ENCODE measurements around the gene HK1. TPM values are rescaled to one million over a fixed set of nuclear protein-coding genes. Genes with fewer than 3 reads are reported as not detected.

The HK1 gene
- total RNA-seq, 1 experiment from 2014 or later, result 219 TPM

DNA sequence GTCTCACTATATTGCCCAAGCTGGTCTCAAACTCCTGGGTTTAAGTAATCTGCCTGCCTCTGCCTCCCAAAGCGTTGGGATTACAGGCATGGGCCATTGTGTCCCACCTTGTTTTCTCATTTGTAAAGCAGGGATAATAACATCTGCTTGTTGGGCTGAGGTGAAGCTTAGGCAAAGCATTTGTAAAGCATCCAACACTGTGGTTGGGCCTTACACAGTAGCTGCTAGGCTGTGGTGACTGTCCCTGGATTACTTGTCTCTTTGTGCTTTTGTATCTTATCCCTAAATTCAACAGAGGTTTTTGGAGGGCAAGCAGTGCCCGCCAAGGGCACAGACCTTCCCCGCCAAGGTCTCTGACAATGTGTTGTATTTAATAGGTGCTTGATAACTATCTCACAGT lies 43.8 kb upstream of the HK1 start:
- DNase-seq (ENCODE audit: low spot score), result no peak
- ChIA-PET CTCF (interaction anchor here (0.8 kb wide), 1 partner anchor 78 kb away, joined by 3 read pairs; no protein-coding TSS in a partner anchor), POLR2A (interaction anchor here (0.6 kb wide), 1 partner anchor 91 kb away, joined by 3 read pairs; no protein-coding TSS in a partner anchor)
- ATAC-seq, result no peak
- Mint-ChIP-seq H3K4me3 (no peak overlapping the region), H3K36me3 (no peaks in the 10 kb centered on the region), H3K9me3 (no peaks in the 10 kb centered on the region), H3K27me3 (ENCODE audit: low read depth) (no peaks in the 10 kb centered on the region; the same call in 1 of the 2 replicates), H3K4me1 (peaks cover 31% of the 10 kb centered on the region), H3K27ac (no peak overlapping the region)
- TF ChIP-seq CREB1 (CRISPR knock-in tag; IDR thresholded peaks at IDR 0.05) (no peak), RELA (CRISPR knock-in tag; IDR thresholded peaks at IDR 0.05; ENCODE audit: borderline replicate concordance) (no peak), OVOL2 (CRISPR knock-in tag; IDR thresholded peaks at IDR 0.05; ENCODE audit: borderline replicate concordance) (no peak), NR1H2 (CRISPR knock-in tag; IDR thresholded peaks at IDR 0.05) (no peak), TP53 (CRISPR knock-in tag; IDR thresholded peaks at IDR 0.05) (no peak), RORB (CRISPR knock-in tag; IDR thresholded peaks at IDR 0.05) (no peak), ZNF317 (CRISPR knock-in tag; IDR thresholded peaks at IDR 0.05; ENCODE audit: borderline replicate concordance, low read depth) (no peak)
- TF ChIP-seq, protein P1, sequence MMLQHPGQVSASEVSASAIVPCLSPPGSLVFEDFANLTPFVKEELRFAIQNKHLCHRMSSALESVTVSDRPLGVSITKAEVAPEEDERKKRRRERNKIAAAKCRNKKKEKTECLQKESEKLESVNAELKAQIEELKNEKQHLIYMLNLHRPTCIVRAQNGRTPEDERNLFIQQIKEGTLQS (CRISPR knock-in tag; conservative IDR thresholded peaks at IDR 0.05), result no peak
- TF ChIP-seq, protein P2, sequence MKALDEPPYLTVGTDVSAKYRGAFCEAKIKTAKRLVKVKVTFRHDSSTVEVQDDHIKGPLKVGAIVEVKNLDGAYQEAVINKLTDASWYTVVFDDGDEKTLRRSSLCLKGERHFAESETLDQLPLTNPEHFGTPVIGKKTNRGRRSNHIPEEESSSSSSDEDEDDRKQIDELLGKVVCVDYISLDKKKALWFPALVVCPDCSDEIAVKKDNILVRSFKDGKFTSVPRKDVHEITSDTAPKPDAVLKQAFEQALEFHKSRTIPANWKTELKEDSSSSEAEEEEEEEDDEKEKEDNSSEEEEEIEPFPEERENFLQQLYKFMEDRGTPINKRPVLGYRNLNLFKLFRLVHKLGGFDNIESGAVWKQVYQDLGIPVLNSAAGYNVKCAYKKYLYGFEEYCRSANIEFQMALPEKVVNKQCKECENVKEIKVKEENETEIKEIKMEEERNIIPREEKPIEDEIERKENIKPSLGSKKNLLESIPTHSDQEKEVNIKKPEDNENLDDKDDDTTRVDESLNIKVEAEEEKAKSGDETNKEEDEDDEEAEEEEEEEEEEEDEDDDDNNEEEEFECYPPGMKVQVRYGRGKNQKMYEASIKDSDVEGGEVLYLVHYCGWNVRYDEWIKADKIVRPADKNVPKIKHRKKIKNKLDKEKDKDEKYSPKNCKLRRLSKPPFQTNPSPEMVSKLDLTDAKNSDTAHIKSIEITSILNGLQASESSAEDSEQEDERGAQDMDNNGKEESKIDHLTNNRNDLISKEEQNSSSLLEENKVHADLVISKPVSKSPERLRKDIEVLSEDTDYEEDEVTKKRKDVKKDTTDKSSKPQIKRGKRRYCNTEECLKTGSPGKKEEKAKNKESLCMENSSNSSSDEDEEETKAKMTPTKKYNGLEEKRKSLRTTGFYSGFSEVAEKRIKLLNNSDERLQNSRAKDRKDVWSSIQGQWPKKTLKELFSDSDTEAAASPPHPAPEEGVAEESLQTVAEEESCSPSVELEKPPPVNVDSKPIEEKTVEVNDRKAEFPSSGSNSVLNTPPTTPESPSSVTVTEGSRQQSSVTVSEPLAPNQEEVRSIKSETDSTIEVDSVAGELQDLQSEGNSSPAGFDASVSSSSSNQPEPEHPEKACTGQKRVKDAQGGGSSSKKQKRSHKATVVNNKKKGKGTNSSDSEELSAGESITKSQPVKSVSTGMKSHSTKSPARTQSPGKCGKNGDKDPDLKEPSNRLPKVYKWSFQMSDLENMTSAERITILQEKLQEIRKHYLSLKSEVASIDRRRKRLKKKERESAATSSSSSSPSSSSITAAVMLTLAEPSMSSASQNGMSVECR (CRISPR knock-in tag; IDR thresholded peaks at IDR 0.05; ENCODE audit: borderline replicate concordance), result no peak
- TF ChIP-seq, protein P3, sequence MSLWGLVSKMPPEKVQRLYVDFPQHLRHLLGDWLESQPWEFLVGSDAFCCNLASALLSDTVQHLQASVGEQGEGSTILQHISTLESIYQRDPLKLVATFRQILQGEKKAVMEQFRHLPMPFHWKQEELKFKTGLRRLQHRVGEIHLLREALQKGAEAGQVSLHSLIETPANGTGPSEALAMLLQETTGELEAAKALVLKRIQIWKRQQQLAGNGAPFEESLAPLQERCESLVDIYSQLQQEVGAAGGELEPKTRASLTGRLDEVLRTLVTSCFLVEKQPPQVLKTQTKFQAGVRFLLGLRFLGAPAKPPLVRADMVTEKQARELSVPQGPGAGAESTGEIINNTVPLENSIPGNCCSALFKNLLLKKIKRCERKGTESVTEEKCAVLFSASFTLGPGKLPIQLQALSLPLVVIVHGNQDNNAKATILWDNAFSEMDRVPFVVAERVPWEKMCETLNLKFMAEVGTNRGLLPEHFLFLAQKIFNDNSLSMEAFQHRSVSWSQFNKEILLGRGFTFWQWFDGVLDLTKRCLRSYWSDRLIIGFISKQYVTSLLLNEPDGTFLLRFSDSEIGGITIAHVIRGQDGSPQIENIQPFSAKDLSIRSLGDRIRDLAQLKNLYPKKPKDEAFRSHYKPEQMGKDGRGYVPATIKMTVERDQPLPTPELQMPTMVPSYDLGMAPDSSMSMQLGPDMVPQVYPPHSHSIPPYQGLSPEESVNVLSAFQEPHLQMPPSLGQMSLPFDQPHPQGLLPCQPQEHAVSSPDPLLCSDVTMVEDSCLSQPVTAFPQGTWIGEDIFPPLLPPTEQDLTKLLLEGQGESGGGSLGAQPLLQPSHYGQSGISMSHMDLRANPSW (CRISPR knock-in tag; conservative IDR thresholded peaks at IDR 0.05; ENCODE audit: low read depth), result no peak
- TF ChIP-seq, protein P4, sequence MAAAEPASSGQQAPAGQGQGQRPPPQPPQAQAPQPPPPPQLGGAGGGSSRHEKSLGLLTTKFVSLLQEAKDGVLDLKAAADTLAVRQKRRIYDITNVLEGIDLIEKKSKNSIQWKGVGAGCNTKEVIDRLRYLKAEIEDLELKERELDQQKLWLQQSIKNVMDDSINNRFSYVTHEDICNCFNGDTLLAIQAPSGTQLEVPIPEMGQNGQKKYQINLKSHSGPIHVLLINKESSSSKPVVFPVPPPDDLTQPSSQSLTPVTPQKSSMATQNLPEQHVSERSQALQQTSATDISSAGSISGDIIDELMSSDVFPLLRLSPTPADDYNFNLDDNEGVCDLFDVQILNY (CRISPR knock-in tag; IDR thresholded peaks at IDR 0.05), result no peak

DNA sequence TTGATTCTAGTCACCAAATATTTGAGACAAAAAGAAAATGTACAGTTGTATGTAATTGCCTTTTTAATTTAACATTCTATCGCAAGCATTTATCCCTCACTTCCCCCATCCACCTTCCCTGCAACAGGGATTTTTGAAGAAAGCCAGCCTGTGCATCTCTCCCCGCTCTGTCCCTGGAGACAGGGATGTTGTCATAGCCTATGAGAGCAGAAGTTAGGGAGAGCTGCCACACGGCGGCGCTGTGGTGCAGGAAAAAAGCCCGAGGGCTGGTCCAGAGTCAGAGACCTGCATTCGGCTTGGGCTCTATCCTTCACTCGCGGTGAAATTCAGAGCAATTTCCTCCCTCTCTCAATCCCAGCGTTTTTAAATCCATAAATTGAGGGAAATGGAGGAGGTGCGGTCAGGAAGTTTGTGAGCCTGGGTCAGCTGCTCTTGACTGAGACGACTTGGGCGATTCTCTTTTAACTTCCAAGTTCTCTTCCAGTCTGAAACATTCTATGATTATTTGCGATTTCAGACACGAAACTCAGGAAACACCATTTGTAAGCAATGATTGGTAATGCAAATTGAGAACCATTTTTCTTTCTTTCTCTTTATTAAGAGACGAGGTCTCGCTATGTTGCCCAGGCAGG lies 40.7 kb upstream of the HK1 start:
- DNase-seq (ENCODE audit: low spot score), result peak; percentile 94
- H3K36me3 Mint-ChIP-seq, result no peaks in the 10 kb centered on the region
- ATAC-seq, result peak; percentile 96
- ChIA-PET POLR2A (no interaction called here), CTCF (interaction anchor here (1.4 to 2.3 kb wide), 8 partner anchors 76 to 155 kb away, joined by 3 to 21 read pairs (median 6); no protein-coding TSS in a partner anchor)
- H3K4me3 Mint-ChIP-seq, result no peak overlapping the region
- TF ChIP-seq, protein P5, sequence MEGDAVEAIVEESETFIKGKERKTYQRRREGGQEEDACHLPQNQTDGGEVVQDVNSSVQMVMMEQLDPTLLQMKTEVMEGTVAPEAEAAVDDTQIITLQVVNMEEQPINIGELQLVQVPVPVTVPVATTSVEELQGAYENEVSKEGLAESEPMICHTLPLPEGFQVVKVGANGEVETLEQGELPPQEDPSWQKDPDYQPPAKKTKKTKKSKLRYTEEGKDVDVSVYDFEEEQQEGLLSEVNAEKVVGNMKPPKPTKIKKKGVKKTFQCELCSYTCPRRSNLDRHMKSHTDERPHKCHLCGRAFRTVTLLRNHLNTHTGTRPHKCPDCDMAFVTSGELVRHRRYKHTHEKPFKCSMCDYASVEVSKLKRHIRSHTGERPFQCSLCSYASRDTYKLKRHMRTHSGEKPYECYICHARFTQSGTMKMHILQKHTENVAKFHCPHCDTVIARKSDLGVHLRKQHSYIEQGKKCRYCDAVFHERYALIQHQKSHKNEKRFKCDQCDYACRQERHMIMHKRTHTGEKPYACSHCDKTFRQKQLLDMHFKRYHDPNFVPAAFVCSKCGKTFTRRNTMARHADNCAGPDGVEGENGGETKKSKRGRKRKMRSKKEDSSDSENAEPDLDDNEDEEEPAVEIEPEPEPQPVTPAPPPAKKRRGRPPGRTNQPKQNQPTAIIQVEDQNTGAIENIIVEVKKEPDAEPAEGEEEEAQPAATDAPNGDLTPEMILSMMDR (IDR thresholded peaks at IDR 0.05), result peak; percentile 96
- TF ChIP-seq, protein P6, sequence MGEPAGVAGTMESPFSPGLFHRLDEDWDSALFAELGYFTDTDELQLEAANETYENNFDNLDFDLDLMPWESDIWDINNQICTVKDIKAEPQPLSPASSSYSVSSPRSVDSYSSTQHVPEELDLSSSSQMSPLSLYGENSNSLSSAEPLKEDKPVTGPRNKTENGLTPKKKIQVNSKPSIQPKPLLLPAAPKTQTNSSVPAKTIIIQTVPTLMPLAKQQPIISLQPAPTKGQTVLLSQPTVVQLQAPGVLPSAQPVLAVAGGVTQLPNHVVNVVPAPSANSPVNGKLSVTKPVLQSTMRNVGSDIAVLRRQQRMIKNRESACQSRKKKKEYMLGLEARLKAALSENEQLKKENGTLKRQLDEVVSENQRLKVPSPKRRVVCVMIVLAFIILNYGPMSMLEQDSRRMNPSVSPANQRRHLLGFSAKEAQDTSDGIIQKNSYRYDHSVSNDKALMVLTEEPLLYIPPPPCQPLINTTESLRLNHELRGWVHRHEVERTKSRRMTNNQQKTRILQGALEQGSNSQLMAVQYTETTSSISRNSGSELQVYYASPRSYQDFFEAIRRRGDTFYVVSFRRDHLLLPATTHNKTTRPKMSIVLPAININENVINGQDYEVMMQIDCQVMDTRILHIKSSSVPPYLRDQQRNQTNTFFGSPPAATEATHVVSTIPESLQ (CRISPR knock-in tag; IDR thresholded peaks at IDR 0.05), result no peak
- no peak for TF ChIP-seq ELF4 (CRISPR knock-in tag; IDR thresholded peaks at IDR 0.05; ENCODE audit: low read depth)
- no peaks in the 10 kb centered on the region for H3K9me3 Mint-ChIP-seq
- no peaks in the 10 kb centered on the region; the same call in 1 of the 2 replicates for H3K27me3 Mint-ChIP-seq (ENCODE audit: low read depth)
- no peak overlapping the region for H3K27ac Mint-ChIP-seq
- H3K4me1 Mint-ChIP-seq, result peaks cover 28% of the 10 kb centered on the region
